Measurements from ENCODE around the gene ABCG1. TPM values are rescaled to one million over a fixed set of nuclear protein-coding genes. Genes with fewer than 3 reads are reported as not detected.

The ABCG1 gene
- total and polyA plus RNA-seq, 2 experiments from 2014 or later, result 1.3 to 4.4 TPM

DNA sequence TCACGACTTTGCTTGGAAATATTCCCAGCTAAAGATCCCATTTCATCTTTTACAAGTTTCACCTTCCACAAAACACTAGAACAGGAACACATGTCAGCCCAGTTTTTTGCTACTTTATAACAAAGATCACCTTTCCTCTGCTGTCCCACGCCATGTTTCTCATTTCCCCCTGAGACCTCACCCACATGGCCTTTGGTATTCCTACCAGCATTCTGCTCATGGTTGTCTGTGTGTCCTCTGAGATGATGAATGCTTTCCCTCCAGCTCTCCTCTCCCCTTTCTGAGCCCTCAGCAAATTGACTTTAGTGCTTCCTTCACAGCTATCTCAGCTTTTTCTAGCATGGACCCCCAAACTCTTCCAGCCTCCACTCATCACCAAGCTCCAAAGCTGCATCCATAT, 32.3 kb upstream of the ABCG1 start:
- Mint-ChIP-seq H3K27me3 (ENCODE audit: insufficient read depth, low read depth, poor library complexity) (no peaks in the 10 kb centered on the region), H3K9me3 (peaks cover 11% of the 10 kb centered on the region; the same call in 2 of the 3 replicates), H3K36me3 (ENCODE audit: low read depth) (no peaks in the 10 kb centered on the region; the same call in 2 of the 3 replicates), H3K4me1 (no peaks in the 10 kb centered on the region), H3K27ac (no peak overlapping the region), H3K4me3 (no peak overlapping the region)
- no peaks in the 10 kb centered on the region for H3K79me2 ChIP-seq (replicated peaks; ENCODE audit: insufficient read depth)
- ATAC-seq (no peak), DNase-seq (ENCODE audit: low spot score) (no peak)
- TF ChIP-seq, protein P1, sequence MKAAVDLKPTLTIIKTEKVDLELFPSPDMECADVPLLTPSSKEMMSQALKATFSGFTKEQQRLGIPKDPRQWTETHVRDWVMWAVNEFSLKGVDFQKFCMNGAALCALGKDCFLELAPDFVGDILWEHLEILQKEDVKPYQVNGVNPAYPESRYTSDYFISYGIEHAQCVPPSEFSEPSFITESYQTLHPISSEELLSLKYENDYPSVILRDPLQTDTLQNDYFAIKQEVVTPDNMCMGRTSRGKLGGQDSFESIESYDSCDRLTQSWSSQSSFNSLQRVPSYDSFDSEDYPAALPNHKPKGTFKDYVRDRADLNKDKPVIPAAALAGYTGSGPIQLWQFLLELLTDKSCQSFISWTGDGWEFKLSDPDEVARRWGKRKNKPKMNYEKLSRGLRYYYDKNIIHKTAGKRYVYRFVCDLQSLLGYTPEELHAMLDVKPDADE (IDR thresholded peaks at IDR 0.05), result no peak
- TF ChIP-seq, protein P2, sequence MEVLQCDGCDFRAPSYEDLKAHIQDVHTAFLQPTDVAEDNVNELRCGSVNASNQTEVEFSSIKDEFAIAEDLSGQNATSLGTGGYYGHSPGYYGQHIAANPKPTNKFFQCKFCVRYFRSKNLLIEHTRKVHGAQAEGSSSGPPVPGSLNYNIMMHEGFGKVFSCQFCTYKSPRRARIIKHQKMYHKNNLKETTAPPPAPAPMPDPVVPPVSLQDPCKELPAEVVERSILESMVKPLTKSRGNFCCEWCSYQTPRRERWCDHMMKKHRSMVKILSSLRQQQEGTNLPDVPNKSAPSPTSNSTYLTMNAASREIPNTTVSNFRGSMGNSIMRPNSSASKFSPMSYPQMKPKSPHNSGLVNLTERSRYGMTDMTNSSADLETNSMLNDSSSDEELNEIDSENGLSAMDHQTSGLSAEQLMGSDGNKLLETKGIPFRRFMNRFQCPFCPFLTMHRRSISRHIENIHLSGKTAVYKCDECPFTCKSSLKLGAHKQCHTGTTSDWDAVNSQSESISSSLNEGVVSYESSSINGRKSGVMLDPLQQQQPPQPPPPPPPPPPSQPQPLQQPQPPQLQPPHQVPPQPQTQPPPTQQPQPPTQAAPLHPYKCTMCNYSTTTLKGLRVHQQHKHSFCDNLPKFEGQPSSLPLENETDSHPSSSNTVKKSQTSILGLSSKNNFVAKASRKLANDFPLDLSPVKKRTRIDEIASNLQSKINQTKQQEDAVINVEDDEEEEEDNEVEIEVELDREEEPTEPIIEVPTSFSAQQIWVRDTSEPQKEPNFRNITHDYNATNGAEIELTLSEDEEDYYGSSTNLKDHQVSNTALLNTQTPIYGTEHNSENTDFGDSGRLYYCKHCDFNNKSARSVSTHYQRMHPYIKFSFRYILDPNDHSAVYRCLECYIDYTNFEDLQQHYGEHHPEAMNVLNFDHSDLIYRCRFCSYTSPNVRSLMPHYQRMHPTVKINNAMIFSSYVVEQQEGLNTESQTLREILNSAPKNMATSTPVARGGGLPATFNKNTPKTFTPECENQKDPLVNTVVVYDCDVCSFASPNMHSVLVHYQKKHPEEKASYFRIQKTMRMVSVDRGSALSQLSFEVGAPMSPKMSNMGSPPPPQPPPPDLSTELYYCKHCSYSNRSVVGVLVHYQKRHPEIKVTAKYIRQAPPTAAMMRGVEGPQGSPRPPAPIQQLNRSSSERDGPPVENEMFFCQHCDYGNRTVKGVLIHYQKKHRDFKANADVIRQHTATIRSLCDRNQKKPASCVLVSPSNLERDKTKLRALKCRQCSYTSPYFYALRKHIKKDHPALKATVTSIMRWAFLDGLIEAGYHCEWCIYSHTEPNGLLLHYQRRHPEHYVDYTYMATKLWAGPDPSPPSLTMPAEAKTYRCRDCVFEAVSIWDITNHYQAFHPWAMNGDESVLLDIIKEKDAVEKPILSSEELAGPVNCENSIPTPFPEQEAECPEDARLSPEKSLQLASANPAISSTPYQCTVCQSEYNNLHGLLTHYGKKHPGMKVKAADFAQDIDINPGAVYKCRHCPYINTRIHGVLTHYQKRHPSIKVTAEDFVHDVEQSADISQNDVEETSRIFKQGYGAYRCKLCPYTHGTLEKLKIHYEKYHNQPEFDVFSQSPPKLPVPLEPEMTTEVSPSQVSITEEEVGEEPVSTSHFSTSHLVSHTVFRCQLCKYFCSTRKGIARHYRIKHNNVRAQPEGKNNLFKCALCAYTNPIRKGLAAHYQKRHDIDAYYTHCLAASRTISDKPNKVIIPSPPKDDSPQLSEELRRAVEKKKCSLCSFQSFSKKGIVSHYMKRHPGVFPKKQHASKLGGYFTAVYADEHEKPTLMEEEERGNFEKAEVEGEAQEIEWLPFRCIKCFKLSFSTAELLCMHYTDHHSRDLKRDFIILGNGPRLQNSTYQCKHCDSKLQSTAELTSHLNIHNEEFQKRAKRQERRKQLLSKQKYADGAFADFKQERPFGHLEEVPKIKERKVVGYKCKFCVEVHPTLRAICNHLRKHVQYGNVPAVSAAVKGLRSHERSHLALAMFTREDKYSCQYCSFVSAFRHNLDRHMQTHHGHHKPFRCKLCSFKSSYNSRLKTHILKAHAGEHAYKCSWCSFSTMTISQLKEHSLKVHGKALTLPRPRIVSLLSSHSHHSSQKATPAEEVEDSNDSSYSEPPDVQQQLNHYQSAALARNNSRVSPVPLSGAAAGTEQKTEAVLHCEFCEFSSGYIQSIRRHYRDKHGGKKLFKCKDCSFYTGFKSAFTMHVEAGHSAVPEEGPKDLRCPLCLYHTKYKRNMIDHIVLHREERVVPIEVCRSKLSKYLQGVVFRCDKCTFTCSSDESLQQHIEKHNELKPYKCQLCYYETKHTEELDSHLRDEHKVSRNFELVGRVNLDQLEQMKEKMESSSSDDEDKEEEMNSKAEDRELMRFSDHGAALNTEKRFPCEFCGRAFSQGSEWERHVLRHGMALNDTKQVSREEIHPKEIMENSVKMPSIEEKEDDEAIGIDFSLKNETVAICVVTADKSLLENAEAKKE (CRISPR knock-in tag; IDR thresholded peaks at IDR 0.05), result no peak
- TF ChIP-seq ZNF114 (CRISPR knock-in tag; IDR thresholded peaks at IDR 0.05), result no peak
- no peak for TF ChIP-seq EZH2 (IDR thresholded peaks at IDR 0.05; ENCODE audit: low read depth, unreplicated experiment)
- TF ChIP-seq, protein P3, sequence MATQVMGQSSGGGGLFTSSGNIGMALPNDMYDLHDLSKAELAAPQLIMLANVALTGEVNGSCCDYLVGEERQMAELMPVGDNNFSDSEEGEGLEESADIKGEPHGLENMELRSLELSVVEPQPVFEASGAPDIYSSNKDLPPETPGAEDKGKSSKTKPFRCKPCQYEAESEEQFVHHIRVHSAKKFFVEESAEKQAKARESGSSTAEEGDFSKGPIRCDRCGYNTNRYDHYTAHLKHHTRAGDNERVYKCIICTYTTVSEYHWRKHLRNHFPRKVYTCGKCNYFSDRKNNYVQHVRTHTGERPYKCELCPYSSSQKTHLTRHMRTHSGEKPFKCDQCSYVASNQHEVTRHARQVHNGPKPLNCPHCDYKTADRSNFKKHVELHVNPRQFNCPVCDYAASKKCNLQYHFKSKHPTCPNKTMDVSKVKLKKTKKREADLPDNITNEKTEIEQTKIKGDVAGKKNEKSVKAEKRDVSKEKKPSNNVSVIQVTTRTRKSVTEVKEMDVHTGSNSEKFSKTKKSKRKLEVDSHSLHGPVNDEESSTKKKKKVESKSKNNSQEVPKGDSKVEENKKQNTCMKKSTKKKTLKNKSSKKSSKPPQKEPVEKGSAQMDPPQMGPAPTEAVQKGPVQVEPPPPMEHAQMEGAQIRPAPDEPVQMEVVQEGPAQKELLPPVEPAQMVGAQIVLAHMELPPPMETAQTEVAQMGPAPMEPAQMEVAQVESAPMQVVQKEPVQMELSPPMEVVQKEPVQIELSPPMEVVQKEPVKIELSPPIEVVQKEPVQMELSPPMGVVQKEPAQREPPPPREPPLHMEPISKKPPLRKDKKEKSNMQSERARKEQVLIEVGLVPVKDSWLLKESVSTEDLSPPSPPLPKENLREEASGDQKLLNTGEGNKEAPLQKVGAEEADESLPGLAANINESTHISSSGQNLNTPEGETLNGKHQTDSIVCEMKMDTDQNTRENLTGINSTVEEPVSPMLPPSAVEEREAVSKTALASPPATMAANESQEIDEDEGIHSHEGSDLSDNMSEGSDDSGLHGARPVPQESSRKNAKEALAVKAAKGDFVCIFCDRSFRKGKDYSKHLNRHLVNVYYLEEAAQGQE (IDR thresholded peaks at IDR 0.05; ENCODE audit: unreplicated experiment), result no peak
- no peak for TF ChIP-seq POLR2AphosphoS5 (IDR thresholded peaks at IDR 0.05; ENCODE audit: low read depth)
- TF ChIP-seq EZH2phosphoT487 (IDR thresholded peaks at IDR 0.05; ENCODE audit: unreplicated experiment), result no peak
- TF ChIP-seq NANOG (IDR thresholded peaks at IDR 0.05; ENCODE audit: borderline replicate concordance), result no peak
- TF ChIP-seq, protein P4, sequence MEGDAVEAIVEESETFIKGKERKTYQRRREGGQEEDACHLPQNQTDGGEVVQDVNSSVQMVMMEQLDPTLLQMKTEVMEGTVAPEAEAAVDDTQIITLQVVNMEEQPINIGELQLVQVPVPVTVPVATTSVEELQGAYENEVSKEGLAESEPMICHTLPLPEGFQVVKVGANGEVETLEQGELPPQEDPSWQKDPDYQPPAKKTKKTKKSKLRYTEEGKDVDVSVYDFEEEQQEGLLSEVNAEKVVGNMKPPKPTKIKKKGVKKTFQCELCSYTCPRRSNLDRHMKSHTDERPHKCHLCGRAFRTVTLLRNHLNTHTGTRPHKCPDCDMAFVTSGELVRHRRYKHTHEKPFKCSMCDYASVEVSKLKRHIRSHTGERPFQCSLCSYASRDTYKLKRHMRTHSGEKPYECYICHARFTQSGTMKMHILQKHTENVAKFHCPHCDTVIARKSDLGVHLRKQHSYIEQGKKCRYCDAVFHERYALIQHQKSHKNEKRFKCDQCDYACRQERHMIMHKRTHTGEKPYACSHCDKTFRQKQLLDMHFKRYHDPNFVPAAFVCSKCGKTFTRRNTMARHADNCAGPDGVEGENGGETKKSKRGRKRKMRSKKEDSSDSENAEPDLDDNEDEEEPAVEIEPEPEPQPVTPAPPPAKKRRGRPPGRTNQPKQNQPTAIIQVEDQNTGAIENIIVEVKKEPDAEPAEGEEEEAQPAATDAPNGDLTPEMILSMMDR (conservative IDR thresholded peaks at IDR 0.05; ENCODE audit: low read depth in 2 of 2), result no peak
- TF ChIP-seq STAT1 (IDR thresholded peaks at IDR 0.05; ENCODE audit: unreplicated experiment), result no peak
- no peak for TF ChIP-seq ZNF331 (CRISPR knock-in tag; IDR thresholded peaks at IDR 0.05; ENCODE audit: low read depth)
- TF ChIP-seq CREB1 (CRISPR knock-in tag; IDR thresholded peaks at IDR 0.05; ENCODE audit: low read depth), result no peak
- TF ChIP-seq JUNB (IDR thresholded peaks at IDR 0.05; ENCODE audit: unreplicated experiment), result no peak
- H3K9me2 ChIP-seq (ENCODE audit: insufficient read depth), result no peaks in the 10 kb centered on the region
- no peaks in the 10 kb centered on the region for H3K36me3 ChIP-seq (ENCODE audit: insufficient read depth)
- H3F3A ChIP-seq (replicated peaks; ENCODE audit: low read depth), result no peaks in the 10 kb centered on the region
- H4K20me1 ChIP-seq (replicated peaks; ENCODE audit: insufficient read depth), result no peaks in the 10 kb centered on the region
- H3K4me1 ChIP-seq (ENCODE audit: insufficient read depth), result no peaks in the 10 kb centered on the region
- H3K27ac ChIP-seq (ENCODE audit: low read depth), result no peak overlapping the region
- H3K27me3 ChIP-seq (ENCODE audit: insufficient read depth), result no peaks in the 10 kb centered on the region
- H3K4me2 ChIP-seq, result no peak overlapping the region
- no peak overlapping the region for H2AFZ ChIP-seq
- H3K4me3 ChIP-seq, result no peak overlapping the region

All from GM23338 (cell line).